NCI-H446 (cell line): ENCODE results near the gene FREM1.
A peak's percentile ranks its signal among the peaks of the same experiment; 100 is the strongest.

Experiments
- DNase-seq, 2 experiments: peaks; one replicate each; lab custom pipeline; 2025; lab: John Stamatoyannopoulos, UW

The FREM1 gene

GRCh38 chr9:14706530-14707140 lies 203.6 kb downstream of the FREM1 start:
- DNase-seq = no peak

DNA sequence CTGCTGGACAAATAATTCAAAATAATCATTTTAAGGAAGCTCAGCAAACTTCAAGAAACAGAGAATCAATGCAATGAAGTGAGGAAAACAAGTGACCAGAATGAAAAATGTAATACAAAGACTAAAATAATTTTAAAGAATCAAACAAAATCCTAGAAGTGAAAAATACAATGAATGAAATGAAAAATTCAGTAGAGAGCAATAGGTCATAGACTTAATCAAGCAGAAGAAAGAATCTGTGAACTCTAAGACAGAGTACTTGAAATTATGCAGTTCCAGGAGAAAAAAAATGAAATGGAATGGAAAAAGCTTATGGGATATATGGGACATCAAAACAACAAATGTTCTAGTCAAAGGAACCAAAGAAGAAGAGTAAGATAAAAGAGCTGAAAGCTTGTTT lies 205.1 kb downstream of the FREM1 start:
- DNase-seq = no peak

GRCh38 chr9:14704281-14704680 lies 205.9 kb downstream of the FREM1 start:
- DNase-seq = no peak

DNA sequence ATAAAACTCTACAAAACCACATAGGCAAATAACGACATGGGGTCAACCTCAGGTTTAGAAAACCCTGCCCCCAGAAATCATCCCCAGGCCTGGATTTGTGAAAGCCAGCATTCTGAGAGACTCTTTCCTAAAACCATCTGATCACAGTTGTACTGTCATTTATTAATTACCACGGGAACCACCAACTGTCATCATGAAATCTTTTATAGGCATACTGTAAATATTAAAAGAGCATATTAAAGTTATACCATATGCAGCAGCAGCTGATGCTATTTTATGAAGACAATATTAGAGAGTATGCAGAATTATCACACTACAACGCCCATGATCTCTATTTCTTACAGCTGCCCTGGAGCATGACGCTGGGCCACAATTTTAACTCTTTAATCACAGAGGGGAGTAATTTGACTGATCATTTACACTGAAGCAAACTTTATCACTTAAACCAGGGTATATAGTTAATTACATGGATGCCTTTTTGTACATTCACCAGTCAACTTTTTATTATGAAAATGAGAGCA lies 208.0 kb downstream of the FREM1 start:
- DNase-seq = no peak

GRCh38 chr9:14693251-14693861 lies 216.9 kb downstream of the FREM1 start, which contains the start of gene ZDHHC21:
Gene ZDHHC21 (minus strand): TSS chr9:14693432. CDS start chr9:14674340, 19,092 bp downstream.
- peak in 1 of 2 experiments; percentile 66 for DNase-seq

DNA sequence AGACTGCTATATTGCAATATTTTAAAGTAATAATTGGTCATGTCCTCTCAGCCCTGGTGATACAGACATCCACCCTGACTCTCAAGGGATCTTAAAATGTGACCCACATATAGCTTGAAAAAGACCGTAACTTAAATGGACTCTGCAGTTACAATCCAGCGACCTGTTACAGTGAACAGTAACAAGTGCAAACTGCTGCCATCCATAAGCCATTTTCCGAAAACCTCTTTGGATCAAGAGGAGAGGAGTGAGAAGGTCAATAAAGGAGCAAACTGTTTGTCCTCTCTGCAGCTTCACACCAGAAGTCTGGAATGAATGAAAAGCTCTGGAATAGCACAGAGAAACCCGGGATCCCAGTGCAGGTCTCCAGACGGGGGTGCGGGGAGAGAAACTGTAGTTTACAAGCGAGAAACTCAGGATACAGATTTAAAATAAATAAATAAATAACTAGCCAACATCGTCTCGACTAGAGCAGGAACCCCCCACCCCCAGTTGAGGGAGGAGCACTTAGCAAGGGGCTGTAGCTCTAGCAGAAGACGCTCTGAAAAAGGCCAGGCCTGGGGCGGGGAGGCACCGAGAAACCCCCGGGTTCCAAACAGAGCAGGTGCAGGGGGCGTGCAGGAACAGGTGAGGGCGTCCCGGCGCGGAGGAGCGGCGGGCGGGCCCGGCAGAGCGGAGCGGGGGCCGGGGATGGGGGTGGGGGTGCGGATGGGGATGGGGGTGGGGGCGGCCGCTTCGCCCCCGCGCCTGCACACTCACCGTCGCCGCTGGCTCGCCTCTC lies 217.6 kb downstream of the FREM1 start:
- DNase-seq = peak; percentile 33 to 45

GRCh38 chr9:14690948-14691730 lies 219.1 kb downstream of the FREM1 start:
- DNase-seq = no peak

DNA sequence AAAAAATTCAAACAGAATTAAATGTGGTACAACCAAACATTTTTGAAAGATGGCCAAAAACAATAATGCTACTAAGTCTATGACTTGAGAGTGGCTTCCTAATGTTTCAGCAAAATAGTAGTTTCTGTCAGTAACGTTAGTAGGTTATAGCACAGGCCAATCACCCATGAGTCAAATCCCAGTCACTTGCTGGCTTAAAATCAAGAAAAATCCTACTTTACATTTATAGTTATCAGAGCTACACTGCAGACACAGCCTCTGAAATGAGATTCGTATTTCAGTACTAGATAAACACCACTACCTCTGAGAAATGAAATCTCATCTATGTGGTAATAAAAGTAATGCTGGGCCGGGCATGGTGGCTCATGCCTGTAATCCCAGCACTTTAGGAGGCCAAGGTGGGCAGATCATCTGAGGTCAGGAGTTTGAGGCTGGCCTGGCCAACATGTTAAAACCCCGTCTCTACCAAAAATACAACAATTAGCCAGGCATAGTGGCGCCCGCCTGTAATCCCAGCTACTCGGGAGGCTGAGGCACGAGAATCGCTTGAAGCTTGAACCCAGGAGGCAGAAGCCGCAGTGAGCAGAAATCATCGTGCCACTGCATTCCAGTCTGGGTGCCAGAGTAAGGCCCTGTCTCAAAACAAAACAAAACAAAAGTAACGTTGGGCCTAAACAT lies 223.0 kb downstream of the FREM1 start:
- DNase-seq = no peak

DNA sequence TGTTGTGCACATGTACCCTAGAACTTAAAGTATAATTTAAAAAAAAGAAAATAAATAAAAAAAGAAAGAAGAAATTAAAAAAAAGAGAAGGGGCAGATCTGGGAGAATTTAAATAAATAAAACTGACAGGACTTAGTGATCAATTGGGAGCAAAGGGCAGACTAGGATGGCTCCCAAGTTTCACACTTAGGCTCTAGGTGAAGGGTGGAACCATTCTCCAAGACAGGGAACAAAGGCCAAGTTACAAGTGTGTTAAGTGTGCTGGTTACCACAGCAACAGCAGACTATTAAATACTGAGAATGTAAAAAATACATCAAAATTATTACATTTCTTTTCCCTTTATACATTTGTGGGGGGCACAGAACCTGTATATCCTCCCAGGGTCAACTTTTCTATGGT lies 224.1 kb downstream of the FREM1 start:
- DNase-seq = no peak
